NCI-H187 treated with DMSO at 0.1 percent for 48 hours (cell line): ENCODE measurements around the gene DCANP1.
A peak's percentile ranks its signal among the peaks of the same experiment; 100 is the strongest.

Source experiments
- DNase-seq: peaks from one replicate; lab custom pipeline; 2025; lab: John Stamatoyannopoulos, UW

The DCANP1 gene

DNA sequence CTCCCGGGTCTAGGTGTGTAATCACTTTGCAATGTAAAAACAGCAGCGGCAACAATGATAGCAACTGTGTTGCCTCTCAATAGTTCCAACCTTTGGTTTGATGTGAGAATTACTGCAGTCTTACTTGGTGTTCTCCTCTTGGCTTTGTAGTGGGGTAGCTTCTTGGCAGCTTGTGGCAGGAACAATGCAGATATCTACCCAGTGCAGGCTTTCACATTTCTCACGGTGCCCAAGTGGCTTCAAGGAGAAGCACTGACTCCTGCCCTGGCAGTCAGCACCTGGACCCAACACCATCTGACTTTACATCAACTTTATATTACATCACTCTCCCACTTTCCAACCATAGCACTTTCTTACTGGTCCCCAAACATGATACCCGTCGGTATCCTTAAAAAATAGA lies 33.4 kb upstream of the DCANP1 start:
- no peak for DNase-seq

DNA sequence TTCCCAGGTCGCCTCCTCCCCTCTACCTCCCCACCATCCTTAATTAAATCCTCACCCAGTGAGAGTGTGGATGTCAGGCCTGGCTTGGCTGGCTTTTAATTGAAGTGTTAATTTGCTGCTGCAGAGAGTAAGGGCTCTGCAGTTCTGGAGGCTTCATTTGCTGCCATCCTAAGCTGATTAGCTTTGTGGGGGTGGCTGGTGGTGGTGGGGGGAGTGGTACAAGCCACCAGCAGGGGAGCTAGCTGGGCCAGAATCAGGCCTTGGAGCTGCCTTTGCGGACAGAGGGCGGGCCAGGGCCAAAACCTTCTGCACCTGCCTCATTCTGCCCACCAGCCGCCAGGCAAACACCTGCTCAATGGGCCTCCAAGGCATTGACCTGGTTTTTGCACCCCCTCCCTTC lies 31.8 kb upstream of the DCANP1 start:
- peak; percentile 20 for DNase-seq

DNA sequence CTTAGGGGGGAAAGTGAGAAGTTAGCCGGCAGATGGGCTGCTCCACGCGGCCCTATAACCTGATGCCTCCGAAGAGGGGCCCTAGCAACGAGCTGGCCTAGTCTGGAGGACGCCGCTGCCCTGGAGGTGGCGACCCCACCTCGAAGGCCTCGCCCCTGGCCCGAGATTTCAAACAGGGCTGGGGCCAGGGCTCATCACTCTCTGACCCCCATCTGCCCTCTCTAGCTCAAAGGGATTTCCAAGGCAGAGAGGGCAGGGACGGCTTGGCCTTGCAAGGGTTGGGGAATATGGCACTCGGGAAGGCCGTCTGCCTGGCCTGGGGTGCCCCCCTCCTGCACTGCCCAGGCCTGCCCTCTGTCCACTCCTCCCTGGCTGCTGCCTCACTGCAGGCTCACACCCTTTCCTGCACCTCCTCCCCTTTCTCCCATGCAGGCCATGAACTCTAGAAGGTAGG lies 30.5 kb upstream of the DCANP1 start:
- DNase-seq, result no peak

DNA sequence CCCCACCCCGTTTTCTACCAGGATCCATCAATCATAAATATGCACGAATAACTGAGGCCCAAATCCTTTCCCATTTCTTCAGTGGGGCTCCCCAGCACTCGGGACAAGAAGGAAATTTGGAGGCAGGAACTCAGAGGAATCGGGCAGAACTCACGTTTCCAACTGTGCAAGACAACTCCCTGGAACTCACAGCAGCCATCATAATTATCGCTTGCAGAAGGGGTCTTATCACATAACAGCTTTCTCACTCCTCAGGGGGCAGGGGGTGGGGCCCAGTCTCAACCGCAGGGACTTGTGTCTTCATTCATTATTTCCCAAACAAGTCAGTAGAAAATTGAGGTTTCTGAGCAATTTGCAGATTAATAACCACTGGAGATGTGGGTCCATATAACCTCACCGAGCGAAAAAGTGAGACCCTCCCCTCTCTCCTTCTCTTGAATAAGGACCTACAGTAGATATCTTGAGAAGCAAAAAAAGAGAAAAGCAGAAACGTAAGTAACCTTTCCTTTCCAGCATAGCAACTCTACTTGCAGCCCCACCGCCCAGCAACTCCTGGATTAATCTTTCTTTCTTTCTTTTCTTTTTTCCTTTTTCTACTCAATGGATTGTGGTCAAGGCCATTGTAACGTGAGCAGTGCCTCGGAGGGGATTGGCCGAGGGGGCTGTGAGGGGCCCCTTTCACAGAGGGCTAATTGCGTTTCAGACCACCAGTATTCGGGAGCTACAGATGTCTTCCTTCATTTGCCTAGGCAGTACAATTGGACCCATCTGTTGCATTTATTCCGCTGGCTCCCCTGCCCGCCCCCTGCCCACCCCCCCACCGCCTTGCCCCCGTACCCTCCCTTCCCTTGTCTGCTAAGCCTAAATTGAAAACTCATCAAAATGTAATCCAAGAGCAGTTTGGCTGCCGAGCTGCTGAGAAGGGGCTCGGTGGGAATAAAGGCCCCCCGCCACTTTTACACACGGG lies 29.8 kb upstream of the DCANP1 start:
- DNase-seq, result no peak

DNA sequence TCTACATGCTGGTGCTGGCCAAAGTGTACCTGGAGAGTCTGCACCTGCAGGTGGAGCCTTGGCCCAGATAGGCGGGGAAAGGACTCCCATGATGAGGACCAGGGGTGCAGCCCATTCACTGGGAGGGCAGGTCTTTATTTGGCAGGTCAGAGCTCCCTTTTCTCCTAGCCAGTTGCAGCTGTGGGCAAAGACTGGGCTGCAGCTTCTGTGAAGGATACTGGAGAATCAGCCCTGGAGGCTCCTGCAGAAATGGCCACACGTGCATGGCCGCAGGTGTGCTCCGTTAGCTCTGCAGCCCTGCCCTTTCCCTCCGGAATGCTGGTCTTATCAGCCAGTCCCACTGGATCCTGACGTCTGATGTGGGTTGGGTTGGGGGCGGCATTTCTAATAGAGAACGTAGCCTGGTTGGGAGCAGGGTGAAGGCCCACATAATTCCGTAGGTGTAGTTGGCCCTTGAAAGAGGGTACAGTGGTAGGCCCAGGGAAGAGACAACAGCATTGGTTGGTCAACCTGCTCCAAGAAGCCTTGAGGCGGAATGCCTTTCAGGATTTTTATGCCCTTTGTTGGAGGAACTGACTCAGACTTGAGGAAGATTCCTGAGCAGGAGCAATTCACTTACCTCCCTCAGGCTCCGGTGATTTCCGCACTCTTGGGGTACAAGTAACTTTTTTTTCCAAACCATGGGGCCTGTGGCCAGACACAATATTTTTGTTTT lies 27.0 kb upstream of the DCANP1 start:
- no peak for DNase-seq

DNA sequence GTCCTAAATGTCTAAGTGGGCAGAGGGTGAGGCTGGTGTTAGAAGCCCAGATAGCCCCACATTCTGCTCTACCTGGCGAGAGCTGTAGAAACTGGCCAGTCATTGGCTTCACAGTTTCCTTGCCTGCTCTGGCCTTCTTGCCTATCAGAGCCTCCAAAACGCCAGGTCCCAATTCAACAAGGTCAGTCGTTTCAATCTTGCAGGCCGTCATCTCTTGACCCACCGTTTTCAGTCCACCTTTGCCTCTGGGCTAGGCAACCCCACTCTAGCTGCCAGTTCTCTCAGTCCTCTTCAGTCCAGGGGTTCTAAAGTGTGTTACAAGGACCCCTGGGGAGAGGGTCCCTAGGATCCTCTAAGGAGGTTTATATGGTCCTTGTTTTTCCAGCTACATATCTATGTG lies 25.0 kb upstream of the DCANP1 start:
- DNase-seq, result no peak

DNA sequence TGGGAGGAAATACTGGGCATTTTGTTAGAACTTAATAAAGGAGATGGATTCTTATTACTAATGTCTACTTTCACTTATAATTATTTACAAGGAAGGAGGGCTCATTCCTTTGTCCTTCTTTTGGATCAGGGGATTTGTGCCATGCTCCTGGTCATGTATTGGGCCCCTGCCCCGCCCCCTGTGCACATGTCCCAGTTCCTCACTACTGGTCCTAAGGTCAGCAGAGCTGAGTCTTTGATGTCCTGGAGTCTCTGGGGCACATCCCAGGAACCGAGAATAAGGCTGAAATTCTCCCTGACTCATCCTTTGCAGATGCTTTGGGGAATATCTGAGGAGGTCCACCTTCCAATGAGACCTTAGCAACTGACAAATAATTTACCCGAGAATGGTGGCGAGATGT lies 24.6 kb upstream of the DCANP1 start:
- DNase-seq, result no peak

DNA sequence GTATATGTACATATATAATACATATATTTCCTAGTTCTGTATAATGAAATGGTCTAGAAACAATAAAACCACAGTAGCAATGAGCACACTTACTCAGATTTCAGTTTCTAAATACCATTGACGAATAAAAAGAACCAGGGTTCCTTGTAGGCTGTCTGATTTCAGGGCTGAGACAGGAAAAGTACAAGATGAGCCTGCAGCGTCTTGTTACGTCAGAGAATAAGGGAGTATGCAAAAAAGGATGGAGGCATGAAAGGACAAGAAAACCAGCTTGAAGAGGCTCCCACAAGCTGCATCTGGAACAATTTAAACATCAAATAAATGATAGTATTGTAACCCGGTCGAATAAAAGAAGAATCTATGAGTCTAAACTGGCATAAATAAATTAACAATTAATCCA lies 22.8 kb upstream of the DCANP1 start:
- no peak for DNase-seq

DNA sequence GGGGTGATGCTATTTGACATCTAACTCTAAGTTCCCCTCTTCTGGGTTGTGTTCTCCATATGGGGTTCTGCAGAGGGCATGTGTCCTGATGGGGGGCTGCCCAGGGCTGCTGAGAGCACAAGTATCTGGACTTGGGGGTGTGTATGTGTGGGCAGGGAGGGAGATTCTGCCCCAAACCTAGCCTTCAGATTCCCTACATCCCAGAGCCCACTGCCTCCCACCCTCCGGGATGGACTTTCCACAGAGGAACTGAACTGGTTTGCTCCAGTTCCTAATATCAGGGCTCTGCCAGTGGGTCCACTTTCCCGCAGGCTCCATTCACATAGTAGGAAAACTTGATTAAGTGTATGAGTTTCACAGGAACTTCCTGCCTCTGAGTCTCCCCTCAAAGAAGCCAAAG lies 21.4 kb upstream of the DCANP1 start:
- DNase-seq, result no peak

DNA sequence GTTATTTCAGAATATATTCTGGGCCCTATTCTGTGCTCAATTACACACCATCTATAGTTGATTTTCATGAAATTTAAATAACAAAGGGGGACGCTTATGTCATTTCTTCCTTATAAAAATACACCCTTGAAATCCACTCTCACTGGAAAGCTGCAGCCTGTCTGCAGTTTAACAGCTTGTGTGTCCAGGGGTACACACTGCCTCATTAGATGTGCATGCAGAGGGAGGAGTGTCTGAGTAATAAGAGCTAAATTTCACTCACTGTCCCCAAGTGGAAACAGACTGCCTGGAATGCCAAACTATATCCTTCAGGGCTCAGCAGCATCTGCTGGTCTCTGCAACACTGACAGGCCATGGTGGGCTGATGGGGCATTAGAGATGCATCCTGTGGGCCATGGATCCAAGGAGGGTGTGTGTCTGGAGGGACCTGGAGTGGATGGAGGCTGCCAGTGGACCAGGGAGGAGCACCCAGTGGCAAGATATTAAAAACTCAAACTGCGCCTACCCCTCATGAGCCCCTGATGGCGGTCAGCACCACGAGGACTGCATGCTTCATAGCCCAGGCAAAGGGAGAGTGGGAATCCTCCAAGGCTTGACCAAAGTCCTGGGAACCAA lies 20.8 kb upstream of the DCANP1 start:
- no peak for DNase-seq

DNA sequence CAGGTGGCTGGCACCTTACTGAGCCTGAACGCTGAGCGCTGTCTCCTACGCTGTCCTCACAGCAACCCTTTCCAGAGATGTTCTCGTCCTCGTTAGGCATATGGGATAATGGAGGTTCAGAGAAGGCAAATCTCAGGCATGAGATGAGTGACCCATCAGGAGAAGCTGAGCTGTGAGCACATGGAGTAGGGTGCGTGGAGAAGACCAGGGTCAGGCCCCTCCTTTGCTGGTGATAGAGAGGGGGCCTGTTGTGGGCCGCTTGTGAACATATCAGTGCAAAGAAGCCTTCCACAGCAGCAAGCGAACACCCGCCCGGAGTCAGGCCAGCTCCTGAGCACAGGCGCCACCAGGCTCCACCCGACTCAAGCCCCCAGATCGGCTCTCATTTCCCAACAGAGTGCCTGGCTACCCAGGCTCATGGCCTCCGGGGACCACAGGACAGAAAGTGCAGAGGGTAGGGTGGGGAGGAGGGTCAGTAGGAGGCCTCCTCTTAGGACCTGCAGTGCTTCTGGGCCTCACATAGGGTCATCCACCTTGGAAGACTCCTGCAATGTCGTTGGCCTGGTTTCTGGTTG lies 20.0 kb upstream of the DCANP1 start:
- DNase-seq, result no peak

DNA sequence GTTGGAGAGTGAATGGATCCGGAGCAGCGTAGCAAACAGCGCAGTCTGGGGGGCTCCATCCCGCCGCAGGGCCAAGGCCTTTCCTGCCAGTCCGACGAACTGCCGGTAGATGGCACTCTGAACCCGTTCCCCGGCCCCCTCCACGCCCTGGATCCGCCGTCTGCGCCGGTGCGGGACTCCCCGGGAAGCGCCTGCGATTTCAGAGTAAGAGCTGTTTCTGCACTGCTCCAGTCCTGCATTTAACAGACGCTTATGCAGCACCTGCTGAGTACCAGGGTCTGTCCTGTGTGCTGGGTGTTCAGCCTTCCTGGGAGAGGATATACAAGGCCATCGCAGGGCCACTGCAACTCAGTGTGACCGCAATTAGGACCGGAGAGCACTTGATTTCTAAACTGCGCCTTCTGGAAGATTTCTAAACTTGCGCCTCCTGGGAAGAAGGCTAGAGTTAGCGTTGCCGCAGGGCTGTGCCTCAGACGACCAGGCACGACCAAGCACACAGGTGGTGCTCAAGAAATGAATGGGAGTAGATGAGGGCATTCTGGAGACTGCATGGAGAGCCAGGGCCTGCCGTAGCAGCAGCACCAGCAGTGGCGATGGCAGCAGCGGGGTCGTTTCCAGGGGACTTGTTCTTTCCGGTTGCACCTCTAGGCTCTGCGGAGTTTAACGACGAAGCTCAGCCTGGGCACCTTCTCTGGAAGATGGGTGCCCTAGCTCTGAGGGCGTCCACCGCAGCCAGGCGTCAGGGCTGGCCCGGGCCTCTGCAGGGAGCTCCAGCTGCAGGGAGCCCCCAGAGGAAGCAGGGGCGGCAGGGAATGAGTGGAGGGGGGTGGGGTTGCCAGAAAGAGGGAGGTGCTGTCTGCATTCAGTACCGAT lies 19.3 kb upstream of the DCANP1 start:
- no peak for DNase-seq

DNA sequence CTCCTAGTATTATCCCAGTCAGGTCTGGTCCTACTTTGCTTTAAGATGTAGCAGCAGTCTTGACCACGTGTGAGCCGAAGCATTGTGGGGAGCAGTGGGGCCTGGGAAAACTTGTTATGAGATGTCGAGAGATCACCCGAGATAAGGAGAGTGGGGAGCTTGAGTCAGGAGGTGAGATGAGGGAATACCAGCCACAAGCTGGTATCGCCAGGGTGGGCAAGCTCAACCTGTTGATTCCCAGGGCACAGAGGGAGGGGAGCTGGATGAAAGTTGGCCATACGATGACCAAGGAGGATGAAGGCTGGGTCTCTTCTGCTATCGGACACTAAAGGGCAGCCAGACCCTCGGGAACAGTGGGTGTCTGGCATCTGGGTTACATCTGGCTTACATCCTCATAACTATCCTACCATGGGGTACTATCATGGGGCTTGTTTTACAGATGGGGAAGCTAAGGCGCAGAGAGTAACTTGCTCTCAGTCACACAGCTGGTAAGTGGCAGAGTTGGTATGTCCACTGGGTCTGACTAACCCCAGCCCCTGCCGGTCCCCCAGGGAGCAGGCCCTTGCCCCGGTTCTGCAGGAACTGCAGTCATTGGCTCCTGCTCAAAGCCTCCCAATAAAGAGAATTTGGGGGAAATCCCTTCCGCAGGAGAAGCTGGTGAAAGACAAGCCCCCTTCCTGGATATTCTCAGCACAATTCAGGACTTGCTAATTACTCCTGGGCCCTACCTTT lies 18.4 kb upstream of the DCANP1 start:
- no peak for DNase-seq

DNA sequence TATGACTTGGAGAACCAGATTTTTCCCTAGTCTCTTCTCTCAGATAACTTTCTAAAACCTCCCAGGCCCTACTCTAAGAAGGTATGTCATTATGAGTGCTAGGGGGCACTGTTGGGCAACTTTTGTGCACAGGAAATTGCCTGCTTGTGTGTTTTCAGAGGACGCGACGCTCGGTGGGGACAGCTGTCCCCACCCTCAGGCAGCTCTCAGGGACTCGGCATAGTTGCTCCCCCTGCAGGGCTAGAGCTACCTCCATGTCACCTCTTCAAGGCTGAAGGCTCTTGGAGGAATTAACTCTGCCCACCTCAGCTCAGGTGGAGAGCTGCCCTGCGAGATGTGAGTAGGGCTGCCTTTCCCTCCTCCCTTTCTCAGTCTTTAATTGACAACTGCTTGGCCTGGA lies 15.2 kb upstream of the DCANP1 start:
- DNase-seq, result no peak

DNA sequence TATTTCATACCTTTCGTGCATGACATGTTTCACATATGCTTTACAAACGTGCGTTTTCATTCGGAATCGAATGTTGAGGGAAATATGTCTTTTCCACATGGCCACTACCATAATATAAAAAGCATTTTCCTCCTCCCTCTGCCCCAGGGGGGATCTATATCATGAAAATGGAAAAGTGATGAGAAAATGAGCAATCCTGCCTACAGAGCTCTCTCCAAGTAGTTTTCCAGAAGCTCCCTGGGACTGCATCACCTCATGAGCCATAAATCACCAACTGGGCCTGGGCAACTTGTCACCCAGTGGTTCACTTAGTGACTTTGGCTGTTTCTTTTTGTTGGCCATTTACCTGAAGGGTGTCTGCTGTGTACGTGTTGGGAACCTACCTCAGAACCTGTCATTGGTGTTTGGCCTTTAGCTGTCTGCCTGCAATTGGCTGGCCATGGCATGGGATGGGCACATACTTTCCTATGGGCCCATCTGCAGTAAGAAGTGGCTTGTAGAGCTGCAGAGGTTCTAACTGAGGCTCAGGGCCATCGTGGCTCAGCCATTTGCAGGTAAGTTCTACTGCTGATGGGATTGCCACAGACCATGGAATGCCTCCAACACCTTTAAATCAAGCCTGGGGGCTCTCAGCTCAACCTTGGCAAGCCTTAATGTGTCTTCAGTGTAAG lies 14.5 kb upstream of the DCANP1 start:
- DNase-seq, result no peak

DNA sequence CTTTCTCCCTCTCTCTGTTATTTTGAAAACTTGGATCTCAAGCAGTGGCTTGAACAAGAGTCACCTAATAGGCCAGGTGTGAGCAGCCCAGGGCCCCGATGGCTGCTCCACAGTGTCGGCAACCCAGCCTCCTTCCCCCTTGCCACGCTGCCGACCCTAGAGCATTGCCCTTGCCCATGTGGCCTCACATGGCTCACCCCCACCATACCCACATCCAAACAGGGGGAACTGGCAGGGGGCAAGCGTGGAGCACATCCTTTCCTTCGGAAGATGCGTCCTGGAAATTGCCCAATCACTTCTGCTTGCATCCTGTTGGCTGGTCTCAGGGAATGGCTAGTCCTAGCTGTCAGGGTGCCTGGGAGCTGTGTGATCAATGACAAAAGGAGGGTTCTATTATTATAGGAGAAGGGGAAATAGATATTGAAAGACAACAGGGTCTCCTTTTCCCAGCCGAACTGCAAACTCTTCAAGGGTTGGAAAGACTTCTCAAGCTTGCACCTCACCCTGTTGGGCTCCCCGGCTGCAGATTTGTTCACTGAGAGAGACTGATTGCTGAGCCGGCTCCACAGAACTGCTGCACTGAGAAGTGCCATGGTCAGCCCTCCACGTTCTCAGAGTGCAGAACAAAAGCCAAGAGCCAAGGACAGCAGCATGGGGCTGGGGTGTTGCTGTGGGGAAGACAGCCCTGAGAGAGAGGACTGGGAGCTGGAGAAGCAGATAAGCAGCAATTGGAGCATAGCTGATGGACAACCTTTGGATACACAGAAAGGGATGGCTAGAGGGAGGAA lies 13.3 kb upstream of the DCANP1 start:
- no peak for DNase-seq

DNA sequence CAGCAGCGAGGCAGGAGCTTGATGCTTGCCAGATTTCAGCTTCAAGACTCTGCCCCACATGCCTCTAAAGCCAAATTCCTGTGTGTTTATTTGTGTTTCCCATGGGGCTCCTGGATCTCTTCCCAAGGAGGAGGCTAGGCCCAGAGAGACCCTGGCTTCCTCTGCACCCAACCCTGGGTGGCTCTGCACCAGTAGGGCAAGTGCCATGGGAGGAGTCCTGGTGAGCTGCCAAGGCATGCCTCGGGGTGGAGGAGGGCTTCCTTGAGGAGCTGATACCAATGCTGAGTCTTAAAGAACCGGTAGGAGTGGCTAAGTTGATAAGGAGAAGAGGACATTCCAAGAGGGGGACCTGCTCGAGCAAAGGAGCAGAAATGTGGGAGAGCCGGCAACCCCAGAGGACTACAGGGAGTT lies 11.8 kb upstream of the DCANP1 start:
- no peak for DNase-seq

DNA sequence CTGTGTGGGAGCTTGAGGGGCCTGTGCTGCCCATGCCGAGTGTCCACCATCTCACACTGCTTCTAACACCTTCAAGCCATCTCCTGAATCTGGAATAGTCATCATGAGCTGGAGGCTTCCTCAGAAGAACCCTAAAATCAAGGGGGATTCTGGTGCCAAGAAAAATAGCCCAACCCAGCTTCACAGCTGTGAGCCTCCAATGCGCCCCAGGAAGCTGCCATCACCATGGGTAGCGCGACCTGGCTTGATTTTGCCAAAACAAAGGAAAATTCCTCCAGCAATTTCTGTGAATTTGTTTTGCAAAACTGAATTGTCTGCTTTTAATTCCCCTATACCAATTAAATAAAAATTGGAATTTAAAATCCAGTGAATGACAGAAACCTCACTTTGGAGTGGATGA lies 11.2 kb upstream of the DCANP1 start:
- DNase-seq, result no peak

DNA sequence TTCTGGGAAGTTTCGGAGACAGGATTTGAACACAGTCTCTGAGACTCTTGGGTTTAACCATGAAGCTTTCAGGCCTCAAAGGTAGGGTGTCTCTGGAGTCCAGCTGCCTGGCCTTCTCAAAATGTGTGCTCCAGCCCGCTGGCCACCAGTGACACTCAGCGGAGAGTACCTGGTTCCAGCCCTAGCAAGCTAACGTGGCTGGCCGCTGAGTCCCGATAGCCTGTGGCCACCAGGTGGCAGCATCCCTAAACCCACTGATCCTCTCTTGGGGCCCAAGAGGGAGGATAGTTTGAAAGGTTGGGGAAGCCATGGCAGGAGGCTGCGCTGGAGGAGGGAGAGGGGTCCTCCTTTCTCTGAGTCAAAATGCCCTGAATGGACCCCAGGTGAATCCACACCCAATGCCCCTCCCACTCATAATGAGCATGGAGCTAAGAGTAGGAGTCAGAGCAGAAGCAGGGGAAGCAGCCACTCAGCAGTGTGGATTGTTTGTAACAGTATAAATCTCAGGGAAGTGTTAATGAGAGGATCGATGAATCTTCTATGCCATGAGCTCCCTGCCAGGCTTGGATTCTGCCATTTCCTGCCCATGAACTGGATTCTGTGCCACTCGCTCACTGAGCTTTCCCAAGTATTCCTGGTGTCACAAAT lies 10.4 kb upstream of the DCANP1 start:
- DNase-seq, result no peak
